ENCODE results near the gene HOXB6.

Gene HOXB6

GRCh38 chr17:48552466-48553189, 52.2 kb downstream of the HOXB6 start:
- no peak for DNase-seq (ENCODE audit: low read depth)

DNA sequence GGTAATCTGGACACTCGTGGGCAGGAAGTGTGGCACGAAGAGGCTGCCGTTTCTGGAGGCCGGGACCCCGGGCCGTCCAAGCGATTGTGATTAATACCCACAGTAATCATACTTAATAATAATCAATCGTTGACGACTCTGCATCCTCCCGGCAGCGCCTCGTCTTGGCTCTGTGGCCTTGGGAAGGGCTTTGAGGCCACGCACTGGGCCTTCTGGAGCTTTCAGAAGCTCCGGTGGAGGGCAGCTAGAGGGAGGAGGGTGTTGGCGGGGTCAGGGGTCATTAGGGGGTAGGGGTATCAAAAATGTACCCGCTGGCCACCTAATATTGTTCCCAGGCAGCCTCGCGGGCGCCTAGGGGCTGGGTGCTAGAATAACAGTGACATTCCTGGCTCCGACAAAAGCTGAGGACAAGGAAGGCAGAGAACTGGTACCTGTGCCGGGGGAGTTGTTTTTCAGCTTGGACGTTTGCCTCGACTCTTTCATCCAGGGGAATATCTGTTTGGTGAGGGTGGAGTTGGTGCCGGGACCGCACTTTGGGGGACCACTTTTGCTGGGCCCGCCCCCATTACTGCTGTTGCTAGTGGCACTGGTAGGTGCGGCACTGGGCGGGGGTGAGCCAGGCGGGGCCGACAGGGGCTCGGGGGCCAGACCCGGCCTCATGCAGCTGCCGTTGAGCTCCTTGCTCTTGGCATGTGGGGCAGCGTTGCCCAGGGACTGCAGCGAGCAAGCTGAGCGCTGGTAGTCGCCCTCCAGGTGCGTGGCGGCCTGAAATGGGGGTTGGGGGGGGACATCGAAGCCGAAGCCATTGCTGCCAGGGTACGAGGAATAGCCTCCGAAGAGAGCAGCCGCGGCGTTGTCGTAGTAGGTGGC, 53.0 kb downstream of the HOXB6 start:
- DNase-seq (ENCODE audit: low read depth), result no peak

DNA sequence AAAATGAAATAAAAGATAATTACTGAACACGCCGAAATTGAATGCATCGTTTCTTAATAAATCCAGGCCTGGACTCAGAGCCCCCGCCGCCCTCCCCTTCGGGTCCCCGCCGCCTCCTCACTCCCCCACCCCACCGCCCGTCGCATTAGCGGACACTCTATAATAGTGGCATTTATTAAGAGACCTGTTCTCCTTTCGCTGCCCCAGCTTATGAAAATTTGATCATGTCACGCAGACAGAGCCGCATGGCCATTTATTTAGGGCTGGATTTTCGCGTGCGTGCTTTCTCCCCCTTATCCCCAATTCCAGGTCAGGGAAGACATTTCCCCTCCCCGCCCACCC, 53.6 kb downstream of the HOXB6 start:
- no peak for DNase-seq (ENCODE audit: low read depth)

GRCh38 chr17:48550502-48551213, 54.1 kb downstream of the HOXB6 start:
- DNase-seq (ENCODE audit: low read depth), result no peak

- DNase-seq (ENCODE audit: low read depth), result no peak
These were observed 54.8 kb downstream of the HOXB6 start for GRCh38 chr17:48549914-48550501.

DNA sequence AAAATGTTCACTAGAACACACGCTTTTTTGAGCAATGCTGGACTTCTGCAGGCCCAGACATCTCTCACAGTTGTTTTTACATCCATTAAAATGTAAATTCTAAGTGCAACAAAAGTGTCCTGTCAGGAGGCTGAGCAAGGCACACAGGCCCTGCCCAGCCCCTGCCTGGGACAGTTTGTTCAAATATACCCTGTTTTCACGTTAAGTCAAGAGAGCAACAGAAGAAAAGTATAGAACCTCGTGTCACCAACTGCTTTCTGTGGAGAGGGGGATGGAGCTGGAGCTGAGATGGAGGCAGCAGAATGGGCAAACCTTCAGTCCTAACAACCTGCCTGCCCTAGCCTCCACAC, 55.5 kb downstream of the HOXB6 start:
- no peak for DNase-seq (ENCODE audit: low read depth)

- no peak for DNase-seq (ENCODE audit: low read depth)
These were observed 56.1 kb downstream of the HOXB6 start for GRCh38 chr17:48548523-48549280.

DNA sequence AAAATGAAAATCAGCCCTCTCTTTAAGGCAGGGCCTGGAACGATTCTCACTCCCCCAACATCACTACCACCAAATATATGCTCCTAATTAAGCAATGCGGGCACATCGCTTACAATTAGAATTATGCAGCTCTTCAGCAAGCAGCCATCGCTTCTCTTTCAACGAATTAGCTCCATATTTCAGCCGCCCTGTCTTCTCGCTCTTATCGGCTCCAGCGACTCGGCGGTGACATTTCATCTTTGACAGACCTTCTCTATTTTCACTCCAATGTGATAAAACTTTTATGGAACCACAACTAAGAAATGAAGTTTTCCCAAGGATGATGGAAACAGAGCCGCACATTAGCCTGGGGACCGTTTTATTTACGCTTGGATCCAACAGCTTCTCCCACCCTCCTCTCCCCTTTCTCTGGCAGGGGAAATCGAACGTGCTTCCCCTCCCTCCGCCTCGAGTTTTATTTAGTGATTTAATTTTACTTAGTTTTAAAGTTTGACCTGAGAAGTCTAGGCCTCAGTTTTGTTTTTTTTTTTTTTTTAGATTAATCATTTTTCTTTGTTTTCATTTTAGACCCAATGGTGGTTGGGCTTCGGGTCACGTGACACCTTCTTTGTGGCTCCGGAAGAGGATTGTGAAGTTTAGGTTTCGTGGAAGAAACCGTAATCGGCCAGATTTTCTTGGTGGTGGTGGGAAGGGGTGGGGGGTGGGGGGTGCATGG, 56.8 kb downstream of the HOXB6 start:
- no peak for DNase-seq (ENCODE audit: low read depth)

DNA sequence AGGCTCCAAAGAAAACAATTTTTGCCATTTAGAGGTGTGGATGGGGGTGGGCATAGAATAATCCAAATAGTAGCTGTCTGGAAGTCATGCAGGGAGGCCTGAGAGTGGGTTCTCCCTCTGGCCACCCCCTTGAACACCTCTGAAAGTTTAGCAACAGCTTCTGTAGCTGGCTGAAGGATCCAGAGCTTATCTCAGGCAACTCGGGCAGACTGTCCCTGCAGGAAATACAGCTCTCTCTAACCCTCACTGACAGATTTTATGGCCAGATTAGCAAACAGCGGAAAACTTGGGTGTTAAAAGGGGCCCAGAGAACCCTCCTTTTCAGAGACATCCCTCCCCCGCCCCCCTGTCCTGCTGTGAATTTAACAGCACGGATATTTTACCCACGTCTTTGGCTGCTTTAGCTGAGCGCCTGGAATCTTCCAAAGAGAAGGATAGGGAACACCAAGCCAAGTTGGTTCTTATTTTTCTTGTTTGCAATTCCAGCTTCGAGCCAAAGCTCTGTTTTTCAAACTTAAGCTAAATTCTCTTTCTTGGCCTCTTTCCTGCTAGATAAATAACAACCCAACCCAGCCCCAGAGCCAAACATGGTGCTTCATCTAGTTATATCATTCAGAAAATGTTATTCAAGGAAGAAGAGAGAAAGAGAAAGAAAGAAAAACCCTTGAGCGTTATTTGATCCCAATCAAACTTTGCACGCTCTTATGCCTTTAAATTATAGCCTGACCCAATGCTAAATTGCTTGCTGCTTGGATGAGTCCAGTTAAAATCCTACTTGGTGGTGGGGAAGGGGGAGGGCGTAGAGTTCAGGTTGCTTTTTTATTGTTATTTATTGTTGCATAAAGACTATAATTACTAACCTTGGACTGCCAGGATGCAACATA, 57.6 kb downstream of the HOXB6 start:
- no peak for DNase-seq (ENCODE audit: low read depth)

- DNase-seq (ENCODE audit: low read depth), result no peak
These were observed 58.5 kb downstream of the HOXB6 start for GRCh38 chr17:48546137-48546923.
